SK-N-SH treated with all-trans-retinoic acid at 6 μM for 48 hours (cell line): Measurements from ENCODE around the gene SMYD3.

Experiments
- ATAC-seq: fragments of 200-7000 bp; cut with Tn5 transposase; 3 replicates; pipeline ENCODE4 v1.9.1; 2020; ENCODE audit warnings: mild to moderate bottlenecking, moderate library complexity
- ARNTL ChIP-seq: fragments of 450-650 bp; formaldehyde crosslinking; IDR thresholded peaks from 2 replicates; pipeline ENCODE4 v1.5.0; 2020; ENCODE audit warnings: low read depth, mild to moderate bottlenecking, moderate library complexity, borderline replicate concordance
- BACH2 ChIP-seq: fragments of 250-450 bp; sonication (Bioruptor Pico); IDR thresholded peaks from 2 replicates; pipeline ENCODE4 v1.9.0; 2021; ENCODE audit warnings: mild to moderate bottlenecking, borderline replicate concordance
- CREB5 ChIP-seq: fragments of 250-450 bp; sonication (Bioruptor Pico); IDR thresholded peaks from 2 replicates; pipeline ENCODE4 v1.5.1; 2020; ENCODE audit warnings: low read depth, mild to moderate bottlenecking, moderate library complexity
- CSDC2 ChIP-seq: fragments of 250-450 bp; sonication (Bioruptor Pico); IDR thresholded peaks from 2 replicates; pipeline ENCODE4 v1.5.0; 2020; ENCODE audit warnings: mild to moderate bottlenecking, moderate library complexity
- ESRRG ChIP-seq: fragments of 250-450 bp; sonication (Bioruptor Pico); IDR thresholded peaks from 2 replicates; pipeline ENCODE4 v1.6.1; 2021; ENCODE audit warnings: mild to moderate bottlenecking
- GLIS3 ChIP-seq: fragments of 250-450 bp; sonication (Bioruptor Pico); IDR thresholded peaks from 2 replicates; pipeline ENCODE4 v1.5.0; 2020; ENCODE audit warnings: mild to moderate bottlenecking, moderate library complexity
- ISL1 ChIP-seq: fragments of 250-450 bp; sonication (Bioruptor Pico); IDR thresholded peaks from 2 replicates; pipeline ENCODE4 v2.1.2; 2022; ENCODE audit warnings: mild to moderate bottlenecking, moderate library complexity
- PATZ1 ChIP-seq: fragments of 250-450 bp; sonication (Bioruptor Pico); IDR thresholded peaks from 2 replicates; pipeline ENCODE4 v1.8.0; 2020; ENCODE audit warnings: mild to moderate bottlenecking, moderate library complexity, borderline replicate concordance
- PPARA ChIP-seq: fragments of 250-450 bp; sonication (Bioruptor Pico); IDR thresholded peaks from 2 replicates; pipeline ENCODE4 v1.5.0; 2020; ENCODE audit warnings: mild to moderate bottlenecking, borderline replicate concordance
- RARB ChIP-seq: fragments of 250-450 bp; sonication (Bioruptor Pico); IDR thresholded peaks from 2 replicates; pipeline ENCODE4 v1.8.0; 2021; ENCODE audit warnings: mild to moderate bottlenecking, moderate library complexity
- SNAI2 ChIP-seq: fragments of 250-450 bp; sonication (Bioruptor Pico); IDR thresholded peaks from 2 replicates; pipeline ENCODE4 v1.5.0; 2020; ENCODE audit warnings: mild to moderate bottlenecking, moderate library complexity
- TCF4 ChIP-seq: fragments of 250-450 bp; sonication (Bioruptor Pico); IDR thresholded peaks from 2 replicates; pipeline ENCODE4 v1.8.0; 2021; ENCODE audit warnings: mild to moderate bottlenecking, moderate library complexity, borderline replicate concordance
- TOX ChIP-seq: fragments of 250-450 bp; sonication (Bioruptor Pico); IDR thresholded peaks from 2 replicates; pipeline ENCODE4 v1.8.0; 2021; ENCODE audit warnings: mild to moderate bottlenecking, moderate library complexity, borderline replicate concordance
- TSHZ2 ChIP-seq: fragments of 250-450 bp; sonication (Bioruptor Pico); IDR thresholded peaks from 2 replicates; pipeline ENCODE4 v1.5.0; 2020; ENCODE audit warnings: mild to moderate bottlenecking, moderate library complexity
- ZC3H10 ChIP-seq: fragments of 250-450 bp; sonication (Bioruptor Pico); IDR thresholded peaks from 2 replicates; pipeline ENCODE4 v1.5.1; 2021; ENCODE audit warnings: mild to moderate bottlenecking, moderate library complexity
- ZFP3 ChIP-seq: fragments of 250-450 bp; sonication (Bioruptor Pico); IDR thresholded peaks from 2 replicates; pipeline ENCODE4 v1.5.0; 2020; ENCODE audit warnings: mild to moderate bottlenecking, moderate library complexity
- ZFP30 ChIP-seq: fragments of 450-650 bp; formaldehyde crosslinking; IDR thresholded peaks from 2 replicates; pipeline ENCODE4 v1.5.0; 2022; ENCODE audit warnings: mild to moderate bottlenecking, moderate library complexity
- ZNF565 ChIP-seq: fragments of 450-650 bp; formaldehyde crosslinking; conservative IDR thresholded peaks from 2 replicates; pipeline ENCODE4 v1.5.0; 2020; ENCODE audit warnings: low read depth, mild to moderate bottlenecking, moderate library complexity
- ZNF70 ChIP-seq: fragments of 450-650 bp; formaldehyde crosslinking; IDR thresholded peaks from 2 replicates; pipeline ENCODE4 v1.5.0; 2020; ENCODE audit warnings: mild to moderate bottlenecking, moderate library complexity
- ZNF8 ChIP-seq: fragments of 450-650 bp; formaldehyde crosslinking; IDR thresholded peaks from 2 replicates; pipeline ENCODE4 v1.5.0; 2020; ENCODE audit warnings: mild to moderate bottlenecking, moderate library complexity

Gene SMYD3

GRCh38 chr1:245760301-245760700 is 746.8 kb downstream of the SMYD3 start:
- no peak for TF ChIP-seq ZNF70 (CRISPR knock-in tag)
- no peak for TF ChIP-seq ZNF565 (CRISPR knock-in tag)
- TF ChIP-seq BACH2 = no peak
- no peak for TF ChIP-seq ISL1 (CRISPR knock-in tag)
- no peak for TF ChIP-seq ZFP3 (CRISPR knock-in tag)
- TF ChIP-seq TCF4 (CRISPR knock-in tag) = no peak
- ATAC-seq = no peak

GRCh38 chr1:245754463-245754961 is 752.6 kb downstream of the SMYD3 start:
- peak; percentile 71 for ATAC-seq
- TF ChIP-seq TSHZ2 (no peak), TCF4 (CRISPR knock-in tag) (no peak), ZNF565 (CRISPR knock-in tag) (no peak), CREB5 (CRISPR knock-in tag) (no peak), ZFP30 (CRISPR knock-in tag) (no peak), SNAI2 (CRISPR knock-in tag) (no peak)

GRCh38 chr1:245753807-245754206 is 753.3 kb downstream of the SMYD3 start:
- ATAC-seq = peak; percentile 17; the same call in 1 of the 3 replicates
- TF ChIP-seq TCF4 (CRISPR knock-in tag) (peak; percentile 56; the same call in 1 of the 2 replicates), GLIS3 (CRISPR knock-in tag) (no peak), ZNF70 (CRISPR knock-in tag) (no peak)

GRCh38 chr1:245752561-245752960 is 754.5 kb downstream of the SMYD3 start:
- no peak for TF ChIP-seq RARB (CRISPR knock-in tag)
- TF ChIP-seq CREB5 (CRISPR knock-in tag) = no peak
- no peak for TF ChIP-seq SNAI2 (CRISPR knock-in tag)
- no peak for TF ChIP-seq ZFP3 (CRISPR knock-in tag)
- no peak for TF ChIP-seq TCF4 (CRISPR knock-in tag)
- no peak for ATAC-seq

- ATAC-seq = peak; percentile 28
Measured at GRCh38 chr1:245751726-245752470, 755.2 kb downstream of the SMYD3 start.

GRCh38 chr1:245751116-245751515 is 756.0 kb downstream of the SMYD3 start:
- no peak for ATAC-seq
- TF ChIP-seq PATZ1 (no peak), TCF4 (CRISPR knock-in tag) (no peak), TOX (no peak), ESRRG (CRISPR knock-in tag) (no peak), ZNF8 (no peak), TSHZ2 (no peak), ISL1 (CRISPR knock-in tag) (no peak), ZFP30 (CRISPR knock-in tag) (no peak), PPARA (no peak), RARB (CRISPR knock-in tag) (no peak), SNAI2 (CRISPR knock-in tag) (no peak), ZNF70 (CRISPR knock-in tag) (no peak), ARNTL (CRISPR knock-in tag) (no peak), ZC3H10 (no peak), ZFP3 (CRISPR knock-in tag) (no peak)

More at GRCh38 chr1:245751726-245752470, 755.2 kb downstream of the SMYD3 start:
- no peak for TF ChIP-seq CSDC2
- TF ChIP-seq, all 23 proteins: peak for 0
